Activated T-helper 1 cell treated with anti-CD3 and anti-CD28 coated beads, Interleukin-2, amount 50 U/mL, for 16 hours (primary cell): Measurements from ENCODE around the gene CT45A1.
"Not testable (repeated sequence)": the region's sequence is repeated elsewhere in the genome, so short reads cannot be mapped to it uniquely, and the experiment has no call there.

Experiments
- DNase-seq, 2 donors: peaks; one replicate each; pipeline ENCODE4 v3.0.0-alpha.2; 2020; ENCODE audit warnings: low read depth in 1 of 2, low spot score in 1 of 2

Gene CT45A1

DNA sequence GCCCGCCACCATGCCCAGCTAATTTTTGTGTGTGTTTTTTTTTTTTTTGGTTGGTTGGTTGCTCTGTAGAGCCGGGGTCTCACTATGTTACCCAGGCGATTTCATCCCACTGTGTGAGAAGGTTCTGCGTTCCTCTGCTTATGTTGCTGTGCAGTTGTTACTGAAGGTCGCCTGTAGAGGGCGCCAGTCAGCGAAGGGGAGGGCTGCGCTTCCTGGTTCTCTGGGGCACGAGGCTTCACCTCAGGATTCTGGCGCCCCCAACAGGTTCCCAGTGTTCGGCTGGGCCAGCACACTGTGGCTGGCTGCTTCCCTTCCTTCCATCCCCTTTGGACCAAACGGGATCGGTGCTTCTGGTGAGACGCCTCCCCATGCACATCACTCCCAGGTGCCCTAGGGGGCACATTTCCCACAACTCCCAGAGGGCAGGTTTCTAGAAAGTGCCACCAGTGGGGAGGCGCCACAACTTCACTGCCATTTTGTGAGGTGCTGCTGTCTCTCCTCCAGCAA lies at the start of gene CT45A1:
CT45A1 (plus strand) TSS at position 457 of the 507 bp plus-strand sequence. CDS start 5,302 bp downstream, outside the sequence.
- not testable (repeated sequence) for DNase-seq

- DNase-seq: not testable (repeated sequence)
Observed at GRCh38 chrX:135672979-135673378, 40.5 kb upstream of the CT45A1 start.

- DNase-seq: no peak
Observed at GRCh38 chrX:135688137-135688536, 25.3 kb upstream of the CT45A1 start.

- no peak for DNase-seq
Observed at GRCh38 chrX:135695471-135695870, 18.0 kb upstream of the CT45A1 start.

DNA sequence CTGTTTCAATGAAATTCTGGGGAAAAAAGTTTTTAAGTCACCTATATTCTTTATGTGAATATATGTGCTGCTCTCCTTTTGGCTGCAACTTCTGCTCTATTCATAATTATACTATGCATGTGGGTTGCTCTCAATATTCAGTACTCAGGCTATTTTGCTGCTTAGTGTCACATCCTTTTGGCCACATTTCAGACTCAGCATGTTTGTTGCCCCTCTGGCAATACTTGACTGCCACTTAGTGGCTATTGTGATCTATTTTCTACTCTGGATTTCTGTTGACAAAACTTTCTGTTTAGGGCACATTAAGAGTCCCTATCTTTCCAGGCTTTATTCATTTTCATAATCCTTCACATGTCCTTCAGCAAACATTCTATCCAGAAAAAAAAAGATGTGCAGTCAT lies 15.8 kb upstream of the CT45A1 start:
- DNase-seq: no peak

DNA sequence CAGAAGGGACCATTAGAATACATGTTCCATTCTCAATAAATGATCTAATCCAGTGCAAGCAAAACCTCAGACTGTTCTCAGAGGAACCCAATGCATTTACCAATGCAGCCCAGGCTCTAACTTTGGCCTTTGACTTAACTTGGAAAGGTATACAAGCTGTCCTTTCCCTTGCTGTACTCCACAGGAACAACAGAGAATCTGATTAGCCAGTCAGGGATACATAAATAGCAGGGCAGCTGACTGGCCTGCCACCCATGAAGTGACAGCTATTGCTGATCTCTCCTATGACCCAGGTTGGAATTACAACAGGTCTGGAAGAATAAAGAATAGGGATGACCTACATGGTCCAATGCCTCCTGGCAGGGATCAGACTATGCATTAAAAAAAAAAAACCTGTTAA lies 14.5 kb upstream of the CT45A1 start:
- no peak for DNase-seq

DNA sequence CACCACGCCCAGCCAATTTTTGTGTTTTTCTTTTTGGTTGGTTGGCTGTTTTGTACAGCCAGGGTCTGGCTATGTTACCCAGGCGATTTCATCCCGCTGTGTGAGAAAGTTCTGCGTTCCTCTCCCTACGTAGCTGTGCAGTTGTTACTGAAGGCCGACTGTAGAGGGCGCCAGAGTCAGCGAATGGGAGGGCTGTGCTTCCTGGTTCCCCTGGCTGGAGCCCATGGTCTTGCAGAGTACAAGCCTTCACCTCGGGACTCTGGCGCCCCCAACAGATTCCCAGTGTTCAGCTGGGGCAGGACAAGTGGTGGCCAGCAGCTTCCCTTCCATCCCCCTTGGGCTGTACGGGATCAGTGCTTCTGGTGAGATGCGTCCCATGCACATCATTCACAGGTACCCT lies 5.6 kb upstream of the CT45A1 start:
- no peak for DNase-seq

DNA sequence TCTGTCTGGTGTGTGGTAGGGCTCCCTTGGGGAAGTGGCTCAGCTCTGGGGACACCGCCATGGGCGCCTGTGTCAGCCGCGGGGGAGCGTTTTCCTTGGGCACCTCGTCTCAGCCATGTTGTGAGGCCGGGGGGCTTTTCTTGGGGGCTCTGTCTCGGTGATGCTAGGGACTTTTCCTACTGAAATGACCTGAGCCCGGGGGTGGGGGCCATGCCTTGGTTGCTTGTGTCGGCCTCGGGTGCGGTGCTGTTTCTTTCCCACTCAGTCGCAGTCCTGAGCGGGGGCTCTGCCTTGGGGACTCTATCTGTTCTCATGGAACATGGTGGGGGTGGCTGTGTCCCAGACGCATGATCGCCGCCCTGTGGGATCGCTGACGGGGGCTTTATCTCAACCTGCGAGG lies 356 bp downstream of the CT45A1 start:
- DNase-seq: no peak

GRCh38 chrX:135734666-135735065 lies 21.2 kb downstream of the CT45A1 start:
- DNase-seq: not testable (repeated sequence)

GRCh38 chrX:135737366-135738071 lies 24.1 kb downstream of the CT45A1 start:
- DNase-seq: no peak

- DNase-seq: no peak
Observed at GRCh38 chrX:135740681-135741149, 27.3 kb downstream of the CT45A1 start.

GRCh38 chrX:135741192-135741715 lies 27.8 kb downstream of the CT45A1 start:
- DNase-seq: no peak

DNA sequence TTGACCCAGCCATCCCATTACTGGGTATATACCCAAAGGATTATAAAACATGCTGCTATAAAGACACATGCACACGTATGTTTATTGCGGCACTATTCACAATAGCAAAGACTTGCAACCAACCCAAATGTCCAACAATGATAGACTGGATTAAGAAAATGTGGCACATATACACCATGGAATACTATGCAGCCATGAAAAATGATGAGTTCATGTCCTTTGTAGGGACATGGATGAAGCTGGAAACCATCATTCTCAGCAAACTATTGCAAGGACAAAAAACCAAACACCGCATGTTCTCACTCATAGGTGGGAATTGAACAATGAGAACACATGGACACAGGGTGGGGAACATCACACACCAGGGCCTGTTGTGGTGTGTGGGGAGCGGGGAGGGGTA lies 31.3 kb downstream of the CT45A1 start:
- DNase-seq: not testable (repeated sequence)

DNA sequence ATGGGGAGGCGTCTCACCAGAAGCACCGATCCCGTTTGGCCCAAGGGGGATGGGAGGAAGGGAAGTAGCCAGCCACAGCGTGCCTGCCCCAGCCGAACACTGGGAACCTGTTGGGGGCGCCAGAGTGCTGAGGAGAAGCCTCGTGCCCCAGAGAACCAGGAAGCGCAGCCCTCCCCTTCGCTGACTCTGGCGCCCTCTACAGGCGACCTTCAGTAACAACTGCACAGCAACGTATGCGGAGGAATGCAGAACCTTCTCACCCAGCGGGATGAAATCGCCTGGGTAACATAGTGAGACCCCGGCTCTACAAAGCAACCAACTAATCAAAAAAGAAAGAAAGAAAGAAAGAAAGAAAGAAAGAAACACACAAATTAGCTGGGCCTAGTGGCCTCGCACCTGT lies 54.7 kb downstream of the CT45A1 start, which contains the start of gene CT45A3:
CT45A3 (minus strand) TSS at position 101 of the 400 bp plus-strand sequence. CDS start 3,747 bp downstream, outside the sequence.
- not testable (repeated sequence) for DNase-seq
